ENCODE results near the gene RAI1.

DNA sequence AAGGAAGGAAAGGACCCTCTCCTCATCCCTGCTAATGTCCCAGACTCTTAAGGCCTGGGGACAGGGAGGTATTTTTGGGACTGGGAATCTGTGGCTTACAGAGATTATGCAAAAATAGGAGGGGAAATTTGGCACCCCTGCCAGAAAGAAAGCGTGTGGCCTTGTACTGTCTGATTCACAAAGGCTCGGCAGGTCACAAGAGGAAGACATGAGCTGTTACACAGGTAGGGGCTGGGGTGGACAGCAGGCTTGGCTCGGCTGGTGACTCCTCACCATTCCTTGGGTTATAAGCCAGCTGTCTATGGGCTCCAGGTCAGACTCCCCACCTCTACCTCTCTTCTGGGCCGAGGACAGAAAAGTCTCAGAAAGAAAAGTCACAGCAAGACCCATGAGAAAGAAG, 176.2 kb downstream of the RAI1 start:
- TF ChIP-seq, protein P1, sequence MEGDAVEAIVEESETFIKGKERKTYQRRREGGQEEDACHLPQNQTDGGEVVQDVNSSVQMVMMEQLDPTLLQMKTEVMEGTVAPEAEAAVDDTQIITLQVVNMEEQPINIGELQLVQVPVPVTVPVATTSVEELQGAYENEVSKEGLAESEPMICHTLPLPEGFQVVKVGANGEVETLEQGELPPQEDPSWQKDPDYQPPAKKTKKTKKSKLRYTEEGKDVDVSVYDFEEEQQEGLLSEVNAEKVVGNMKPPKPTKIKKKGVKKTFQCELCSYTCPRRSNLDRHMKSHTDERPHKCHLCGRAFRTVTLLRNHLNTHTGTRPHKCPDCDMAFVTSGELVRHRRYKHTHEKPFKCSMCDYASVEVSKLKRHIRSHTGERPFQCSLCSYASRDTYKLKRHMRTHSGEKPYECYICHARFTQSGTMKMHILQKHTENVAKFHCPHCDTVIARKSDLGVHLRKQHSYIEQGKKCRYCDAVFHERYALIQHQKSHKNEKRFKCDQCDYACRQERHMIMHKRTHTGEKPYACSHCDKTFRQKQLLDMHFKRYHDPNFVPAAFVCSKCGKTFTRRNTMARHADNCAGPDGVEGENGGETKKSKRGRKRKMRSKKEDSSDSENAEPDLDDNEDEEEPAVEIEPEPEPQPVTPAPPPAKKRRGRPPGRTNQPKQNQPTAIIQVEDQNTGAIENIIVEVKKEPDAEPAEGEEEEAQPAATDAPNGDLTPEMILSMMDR (IDR thresholded peaks at IDR 0.05; ENCODE audit: control extremely low read depth in 1 of 3, insufficient read depth in 1 of 3, low read depth in 1 of 3, low read length in 3 of 3): no peak
- TF ChIP-seq EP300 (IDR thresholded peaks at IDR 0.05; ENCODE audit: borderline replicate concordance in 1 of 2, low read depth in 2 of 2, low read length in 2 of 2) (no peak), JUND (IDR thresholded peaks at IDR 0.05; ENCODE audit: low read length) (no peak), TBP (IDR thresholded peaks at IDR 0.05; ENCODE audit: low read depth, low read length) (no peak), KDM1A (IDR thresholded peaks at IDR 0.05; ENCODE audit: borderline replicate concordance, low read length) (no peak), GABPA (IDR thresholded peaks at IDR 0.05; ENCODE audit: borderline replicate concordance, insufficient read depth, low read length) (no peak), HDAC6 (IDR thresholded peaks at IDR 0.05; ENCODE audit: low read depth, low read length) (no peak), HDAC2 (IDR thresholded peaks at IDR 0.05; ENCODE audit: borderline replicate concordance in 1 of 2, low read depth in 2 of 2, low read length in 2 of 2) (no peak), JUN (IDR thresholded peaks at IDR 0.05; ENCODE audit: low read depth, low read length) (no peak), SP2 (IDR thresholded peaks at IDR 0.05; ENCODE audit: low read length) (no peak), KDM5A (IDR thresholded peaks at IDR 0.05; ENCODE audit: low read length) (no peak)
- TF ChIP-seq, protein P2, sequence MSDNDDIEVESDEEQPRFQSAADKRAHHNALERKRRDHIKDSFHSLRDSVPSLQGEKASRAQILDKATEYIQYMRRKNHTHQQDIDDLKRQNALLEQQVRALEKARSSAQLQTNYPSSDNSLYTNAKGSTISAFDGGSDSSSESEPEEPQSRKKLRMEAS (IDR thresholded peaks at IDR 0.05): no peak

Data from H1 (cell line).